HG03520 (cell line): Measurements from ENCODE around the gene MGARP.

Experiments used
- ATAC-seq: cut with Tn5 transposase; IDR thresholded peaks from one replicate; pipeline ENCODE4 v1.9.1; 2021; ENCODE audit warnings: mild to moderate bottlenecking, moderate library complexity; ENCODE audit not compliant: unreplicated experiment

MGARP gene

DNA sequence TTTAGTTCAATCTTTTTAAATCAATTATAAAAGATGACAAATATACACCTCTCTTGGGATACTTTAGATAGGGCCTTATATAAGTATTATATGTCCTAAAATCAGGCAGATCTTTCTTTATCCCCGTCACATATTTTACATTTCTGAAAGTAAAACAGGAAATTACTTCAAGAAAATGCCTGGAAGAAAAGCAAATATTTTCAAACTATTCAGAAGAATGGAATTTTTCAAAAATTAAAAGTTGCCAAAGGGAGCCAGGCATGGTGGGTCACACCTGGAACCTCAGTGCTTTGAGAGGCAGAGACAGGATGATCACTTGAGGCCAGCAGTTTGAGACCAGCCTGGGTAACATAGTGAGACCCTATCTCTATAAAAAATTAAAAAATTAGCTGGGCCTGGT, 34.4 kb downstream of the MGARP start:
- no peak for ATAC-seq

DNA sequence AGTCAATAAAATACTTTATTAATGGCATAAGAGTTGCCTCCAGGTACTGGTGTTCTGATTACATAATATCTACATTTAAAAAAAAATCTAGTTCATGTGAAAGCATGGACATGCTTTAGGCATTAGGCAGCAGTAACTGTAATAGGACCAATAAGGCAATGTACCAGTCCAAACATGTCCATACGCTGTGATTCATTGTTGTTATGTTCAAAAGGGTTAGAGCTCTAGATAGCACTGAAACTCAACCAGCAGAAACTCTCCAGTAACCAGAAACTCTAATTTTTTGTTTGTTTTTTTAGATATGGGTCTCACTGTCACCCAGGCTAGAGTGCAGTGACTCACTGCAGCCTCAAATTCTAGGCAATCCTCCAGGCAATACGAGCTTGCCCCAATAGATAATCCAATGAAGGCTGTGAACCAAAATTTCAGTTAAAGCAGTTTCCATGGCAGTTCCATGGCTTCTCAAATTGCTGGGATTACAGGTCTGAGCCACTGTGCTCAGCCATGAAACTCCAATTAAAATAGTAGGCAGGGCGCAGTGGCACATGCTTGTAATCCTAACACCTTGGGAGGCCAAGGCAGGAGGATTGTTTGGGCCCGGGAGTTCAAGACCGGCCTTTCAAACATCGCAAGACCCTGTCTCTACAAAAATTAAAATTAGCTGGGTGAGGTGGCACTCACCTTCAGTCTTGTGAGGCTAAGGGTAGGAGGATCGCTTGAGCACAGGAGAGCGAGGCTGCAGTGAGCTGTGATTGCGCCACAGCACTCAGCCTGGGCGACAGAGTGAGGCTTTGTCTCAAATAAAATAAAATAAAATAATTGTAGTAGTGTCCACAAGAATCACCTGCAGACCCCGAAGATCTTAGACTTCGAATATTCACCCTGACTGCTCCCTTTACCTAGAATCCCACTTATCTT, 36.3 kb downstream of the MGARP start:
- ATAC-seq, result no peak

DNA sequence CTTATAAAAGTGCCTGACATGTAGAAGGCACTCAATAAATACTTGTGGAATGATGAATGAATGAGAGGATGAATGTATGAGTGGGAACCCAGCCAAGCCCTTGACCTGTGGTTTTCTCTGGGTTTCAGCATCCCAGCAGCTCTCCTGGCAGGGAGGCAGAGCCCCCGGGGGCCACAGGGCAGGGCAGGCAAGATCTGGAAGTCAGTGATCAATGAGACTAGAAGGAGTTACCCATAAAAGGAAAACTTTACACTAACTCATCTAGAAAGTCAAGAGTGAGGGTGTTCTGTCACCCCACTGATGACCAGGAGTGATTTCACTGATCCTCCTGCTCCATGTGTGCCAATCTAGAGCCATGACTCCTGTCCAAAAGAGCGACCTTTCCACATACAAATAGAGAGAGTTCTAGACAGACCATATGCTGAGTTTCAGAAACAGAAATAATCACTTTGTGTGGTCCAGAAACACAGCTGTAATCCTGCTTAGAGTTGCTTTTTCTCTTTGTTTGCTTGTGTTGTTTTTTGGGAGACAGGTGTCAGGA, 37.4 kb downstream of the MGARP start:
- no peak for ATAC-seq

DNA sequence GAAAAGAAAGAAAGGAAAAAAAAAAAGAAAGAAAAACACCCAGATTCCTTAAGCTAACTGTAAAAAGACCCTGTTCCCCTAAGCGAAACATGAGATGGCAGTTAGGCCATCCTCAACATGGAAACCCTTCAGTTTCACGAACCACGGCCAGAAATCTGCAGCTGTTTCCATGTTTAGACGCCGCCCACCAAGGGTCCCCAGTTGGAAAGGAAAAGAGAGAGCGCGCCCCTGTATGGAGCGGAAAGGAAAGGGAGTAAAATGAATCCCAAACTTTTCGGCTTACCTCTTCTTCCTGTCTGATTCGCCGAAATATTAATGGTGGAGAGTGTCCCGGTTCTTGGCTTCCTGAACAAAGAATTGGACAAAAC, 38.3 kb downstream of the MGARP start:
- ATAC-seq, result no peak

DNA sequence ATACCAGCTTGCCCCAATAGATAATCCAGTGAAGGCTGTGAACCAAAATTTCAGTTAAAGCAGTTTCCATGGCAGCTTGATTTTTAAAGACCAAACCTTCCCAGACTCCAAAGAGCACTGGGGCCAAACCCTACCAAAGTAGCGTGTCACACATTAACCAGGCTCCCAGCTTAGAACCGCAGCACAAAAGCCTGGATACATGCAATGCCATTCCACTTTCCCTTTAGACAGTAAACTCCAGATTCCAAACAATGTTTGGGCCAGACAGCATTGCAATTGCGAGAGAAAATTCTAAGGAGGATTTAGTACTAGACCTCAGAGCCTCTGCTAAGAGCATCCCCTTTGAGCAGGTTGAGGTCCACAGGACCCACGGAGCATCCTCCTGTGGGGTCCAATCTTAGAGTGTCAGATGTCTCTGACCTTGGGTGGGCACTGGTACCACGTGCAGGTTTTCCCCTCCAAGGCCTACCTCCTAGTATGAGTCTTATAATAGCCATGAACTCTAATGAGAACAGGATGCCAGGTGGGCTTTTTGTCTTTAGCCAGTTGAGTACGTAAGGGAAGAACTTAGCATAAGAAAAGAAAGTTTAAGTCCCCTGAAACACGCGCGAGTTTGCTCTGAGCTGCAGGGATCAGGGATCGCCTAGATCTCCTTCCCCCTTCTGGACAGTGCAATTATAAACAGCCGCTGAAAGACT, 38.8 kb downstream of the MGARP start:
- ATAC-seq, result no peak

DNA sequence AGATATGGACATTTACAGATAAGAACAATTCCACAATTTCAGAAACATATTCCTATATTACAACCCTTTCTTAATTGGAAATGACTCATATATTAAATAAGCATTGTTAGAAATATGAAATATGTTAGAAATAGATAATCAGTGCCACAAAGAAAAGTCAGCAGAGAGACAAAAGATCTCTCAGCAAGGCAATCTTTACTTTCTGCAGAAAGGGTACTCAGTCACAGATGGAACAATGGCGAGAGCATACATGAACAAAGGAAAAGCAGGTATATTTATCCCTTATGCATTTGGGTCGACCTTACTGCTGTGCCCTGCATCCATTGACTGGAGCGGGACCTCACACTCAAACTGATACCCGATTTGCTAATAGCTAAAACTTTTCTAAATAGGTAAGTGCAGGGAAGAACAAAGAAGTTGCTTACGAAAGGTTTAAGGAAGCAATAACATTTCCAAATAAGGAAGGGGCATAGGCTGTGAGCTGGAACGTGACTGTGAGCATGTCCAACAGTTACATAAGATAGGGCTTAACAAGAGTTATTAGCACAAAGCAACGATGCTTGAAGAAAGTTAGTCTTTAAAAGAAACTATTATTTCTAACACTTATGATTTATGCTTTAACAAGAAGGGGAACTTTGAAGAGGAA, 40.8 kb downstream of the MGARP start:
- no peak for ATAC-seq

DNA sequence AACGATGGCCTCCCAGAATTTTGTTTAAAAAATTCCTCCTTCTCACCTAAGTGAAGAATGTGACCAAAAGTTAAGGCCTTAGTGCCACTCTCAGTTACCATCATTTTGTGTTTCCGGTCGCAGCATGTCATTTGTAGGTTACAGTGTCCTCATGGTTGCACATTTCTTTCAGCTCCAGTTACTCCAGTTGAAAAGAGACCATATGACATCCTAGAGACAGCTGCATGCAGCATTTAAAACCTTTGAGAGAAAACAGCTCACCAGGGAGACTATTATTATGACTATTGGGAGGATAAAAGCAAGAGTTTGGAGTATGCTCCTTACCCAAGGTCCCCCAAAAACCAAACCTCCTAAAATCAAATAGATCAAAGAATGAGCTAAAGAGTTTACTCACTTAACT, 45.8 kb downstream of the MGARP start:
- no peak for ATAC-seq

DNA sequence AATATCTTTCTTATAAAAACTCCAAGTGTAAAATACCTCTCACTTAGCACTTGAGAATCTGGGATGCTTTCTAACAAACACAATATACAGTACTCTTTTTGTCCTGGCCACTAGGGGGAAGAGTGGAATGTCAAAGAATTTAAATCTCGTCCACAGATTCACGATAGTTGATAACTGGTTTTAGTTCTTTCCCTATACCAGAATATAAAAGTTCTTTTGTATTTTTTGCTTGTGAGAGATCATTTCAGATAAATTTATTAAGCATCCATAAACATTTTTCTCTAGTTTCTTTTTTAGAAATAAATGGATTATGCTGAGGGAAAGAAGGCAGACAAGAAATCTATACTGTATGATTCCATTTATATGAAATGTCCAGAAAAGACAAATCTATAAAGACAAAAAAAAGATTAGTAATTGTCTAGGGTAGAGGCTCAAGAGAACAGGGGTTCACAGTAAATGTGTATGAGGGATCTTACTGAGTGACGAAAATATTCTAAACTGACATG, 50.4 kb downstream of the MGARP start:
- no peak for ATAC-seq

DNA sequence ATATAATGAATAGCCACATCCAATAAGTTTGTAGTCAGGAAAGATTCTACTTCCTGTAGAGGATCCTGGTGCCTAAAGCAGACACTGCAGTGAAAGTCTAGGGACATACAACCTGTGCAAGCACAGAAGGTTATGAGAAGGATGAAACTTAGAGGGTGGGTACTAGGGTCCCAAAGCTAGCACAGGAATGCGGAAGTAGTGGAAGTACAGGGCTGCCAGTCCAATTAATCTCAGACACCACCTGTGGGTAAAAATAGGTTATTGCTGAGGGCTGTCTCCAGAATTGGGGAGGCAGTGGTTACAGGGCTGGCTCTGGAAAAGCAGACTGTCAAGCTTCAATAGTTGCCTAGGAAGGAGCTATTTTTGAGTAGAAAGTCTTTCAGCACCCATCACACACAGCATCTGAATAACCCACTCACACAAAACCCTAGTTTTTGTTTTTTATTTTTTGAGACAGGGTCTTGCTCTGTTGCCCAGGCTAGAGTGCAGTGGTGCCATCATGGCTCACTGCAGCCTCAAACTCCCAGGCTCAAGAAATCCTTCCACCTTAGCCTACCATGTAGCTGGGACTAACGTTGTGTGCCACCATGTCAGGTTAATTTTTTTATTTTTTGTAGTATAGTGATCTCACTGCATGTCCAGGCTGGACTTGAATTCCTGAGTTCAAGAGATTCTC, 52.2 kb downstream of the MGARP start:
- ATAC-seq, result peak; percentile 42

DNA sequence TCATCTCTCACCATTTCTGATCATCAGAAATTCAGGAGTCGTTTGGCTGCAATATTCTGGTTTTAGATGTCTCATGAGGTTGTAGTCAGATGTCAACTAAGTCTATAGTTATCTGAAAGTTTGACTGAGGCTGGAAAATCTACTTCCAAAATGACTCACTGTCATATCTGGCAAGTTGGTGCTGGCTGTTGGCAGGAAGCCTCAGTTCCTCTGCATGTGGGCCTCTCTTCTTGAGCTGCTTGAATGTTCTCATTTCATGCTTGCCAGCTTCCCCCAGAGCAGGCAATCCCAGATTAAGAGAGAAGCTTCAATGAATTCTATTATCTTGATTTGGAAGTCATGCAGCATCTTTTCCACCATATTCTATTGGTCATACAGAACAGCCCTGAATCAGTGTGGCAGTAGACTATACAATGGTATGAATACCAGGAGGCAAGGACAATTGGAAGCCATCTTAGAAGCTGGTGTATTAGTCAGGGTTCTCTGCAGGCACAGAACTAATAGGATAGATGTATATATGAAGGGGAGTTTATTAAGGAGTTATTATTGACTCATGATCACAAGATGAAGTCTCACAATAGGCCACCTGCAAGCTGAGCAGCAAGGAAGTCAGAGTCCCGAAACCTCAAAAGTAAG, 56.2 kb downstream of the MGARP start:
- peak; percentile 50 for ATAC-seq

DNA sequence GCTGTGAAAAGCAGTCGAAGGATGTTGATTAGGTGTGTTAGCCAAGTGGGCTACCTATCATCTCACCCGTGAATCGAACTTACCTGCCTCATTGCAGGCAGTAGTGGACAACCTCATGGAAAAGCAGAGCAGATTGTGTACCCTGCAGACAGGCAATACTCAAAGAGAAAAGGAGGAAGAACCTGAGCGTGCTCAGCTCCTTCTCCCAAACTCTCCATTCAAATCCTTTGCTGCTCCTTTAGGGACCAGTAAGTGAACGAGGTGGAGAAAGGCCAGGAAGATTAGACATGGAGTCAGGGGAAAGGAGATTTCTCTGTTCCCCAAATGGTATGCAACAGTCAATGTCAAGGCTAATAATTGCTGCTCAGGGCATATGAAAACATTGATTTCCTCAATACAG, 57.8 kb downstream of the MGARP start:
- no peak for ATAC-seq

DNA sequence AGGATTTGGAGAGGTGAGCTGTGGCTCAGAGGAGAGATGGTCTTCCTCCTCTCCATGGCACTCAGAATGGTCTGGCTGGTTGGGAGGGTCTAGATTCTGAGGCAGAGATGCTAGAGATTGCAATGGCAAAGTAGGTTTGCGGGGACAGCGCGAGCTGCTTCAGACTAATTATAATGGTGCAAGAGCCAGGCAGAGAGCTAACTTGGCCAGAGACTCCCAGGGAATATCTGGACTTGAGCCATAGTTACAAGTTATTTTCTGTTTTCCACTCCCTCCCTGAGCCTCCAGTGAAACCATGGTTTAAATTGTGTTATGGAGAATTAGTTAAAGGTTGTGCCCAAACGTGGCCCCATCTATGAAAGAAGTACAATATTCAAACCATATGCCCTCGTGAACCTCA, 58.3 kb downstream of the MGARP start:
- ATAC-seq, result no peak

DNA sequence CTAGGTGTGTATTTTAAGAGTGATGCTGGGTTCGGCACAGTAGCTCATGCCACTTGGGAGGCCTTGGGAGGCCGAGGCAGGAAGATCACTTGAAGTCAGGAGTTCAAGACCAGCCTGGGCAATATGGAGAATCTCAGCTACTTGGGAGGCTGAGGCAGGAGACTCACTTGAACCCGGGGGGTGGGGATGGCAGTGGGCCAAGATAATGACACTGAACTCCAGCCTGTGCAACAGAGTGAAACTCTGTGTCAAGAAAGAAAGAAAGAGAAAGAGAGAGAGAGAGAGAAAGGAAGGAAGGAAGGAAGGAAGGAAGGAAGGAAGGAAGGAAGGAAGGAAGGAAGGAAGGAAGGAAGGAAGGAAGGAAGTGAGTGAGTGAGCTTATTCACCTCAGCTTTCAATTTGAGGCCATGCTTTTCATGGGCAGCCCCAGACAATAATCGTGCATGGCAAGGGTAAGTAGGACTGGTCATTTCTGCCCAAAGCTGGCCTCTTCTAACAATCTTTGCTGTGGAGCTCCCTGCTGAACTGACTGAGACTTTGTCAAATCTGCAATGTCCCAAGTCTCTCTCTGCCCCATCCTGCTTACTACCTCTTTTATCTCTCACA, 60.5 kb downstream of the MGARP start:
- no peak for ATAC-seq
